Vagina (tissue), 2 donors: ENCODE results near the gene NFATC4.

Experiments
- CTCF ChIP-seq, 3 experiments: fragments of 450-650 bp in 2 of 3; fragments of 200-600 bp in 1 of 3; sonication (generic) in 1 of 3; IDR thresholded peaks; one replicate each; pipeline ENCODE4 v1.5.1; 2017 to 2019; ENCODE audit warnings: antibody characterized with exemption in 3 of 3, mild to moderate bottlenecking in 2 of 3, moderate library complexity in 2 of 3
- POLR2A ChIP-seq, 2 donors: fragments of 450-650 bp; IDR thresholded peaks; one replicate each; pipeline ENCODE4 v1.6.1; 2017; ENCODE audit warnings: antibody characterized with exemption in 2 of 2, mild to moderate bottlenecking in 2 of 2, moderate library complexity in 2 of 2
- POLR2AphosphoS5 ChIP-seq, 2 donors: sonication (generic); formaldehyde crosslinking; IDR thresholded peaks; one replicate each; pipeline ENCODE4 v1.9.0; 2017; ENCODE audit warnings: antibody characterized with exemption in 2 of 2, mild to moderate bottlenecking in 2 of 2, low read depth in 1 of 2; ENCODE audit not compliant: insufficient read depth in 1 of 2

GRCh38 chr14:24377657-24378056 lies 9.7 kb downstream of the NFATC4 start:
- TF ChIP-seq CTCF (IDR thresholded peaks at IDR 0.05) (no peak), POLR2A (IDR thresholded peaks at IDR 0.05) (no peak), POLR2AphosphoS5 (IDR thresholded peaks at IDR 0.05; ENCODE audit: insufficient read depth in 1 of 2, low read depth in 1 of 2) (no peak)
